Measurements from ENCODE around the gene ATL1.

ATL1 gene

DNA sequence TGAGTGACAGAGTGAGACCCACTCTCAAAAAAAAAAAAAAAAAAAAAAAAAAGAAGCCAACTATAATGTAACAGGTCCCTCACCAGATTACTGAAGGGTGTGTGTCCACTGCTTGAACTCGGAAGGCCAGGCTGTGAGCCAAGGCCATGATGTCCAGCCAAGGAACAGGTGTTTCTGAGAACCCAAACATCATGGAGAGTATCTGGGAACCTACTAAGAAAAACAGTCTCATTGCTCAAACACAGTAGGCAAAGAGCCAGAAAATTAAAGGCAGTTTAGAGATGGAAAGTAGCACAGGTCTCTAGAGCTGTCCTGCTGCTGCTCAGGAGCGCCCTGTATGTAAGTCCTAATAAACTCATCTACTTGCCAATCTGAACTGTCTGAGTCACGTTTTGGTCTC lies 15.0 kb upstream of the ATL1 start (continued):
- TF ChIP-seq, protein P1, sequence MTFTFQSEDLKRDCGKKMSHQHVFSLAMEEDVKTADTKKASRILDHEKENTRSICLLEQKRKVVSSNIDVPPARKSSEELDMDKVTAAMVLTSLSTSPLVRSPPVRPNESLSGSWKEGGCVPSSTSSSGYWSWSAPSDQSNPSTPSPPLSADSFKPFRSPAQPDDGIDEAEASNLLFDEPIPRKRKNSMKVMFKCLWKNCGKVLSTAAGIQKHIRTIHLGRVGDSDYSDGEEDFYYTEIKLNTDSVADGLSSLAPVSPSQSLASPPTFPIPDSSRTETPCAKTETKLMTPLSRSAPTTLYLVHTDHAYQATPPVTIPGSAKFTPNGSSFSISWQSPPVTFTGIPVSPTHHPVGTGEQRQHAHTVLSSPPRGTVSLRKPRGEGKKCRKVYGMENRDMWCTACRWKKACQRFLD (tag by site-specific recombination; IDR thresholded peaks at IDR 0.05), result no peak
- TF ChIP-seq REPIN1 (tag by site-specific recombination; IDR thresholded peaks at IDR 0.05; ENCODE audit: low read depth) (no peak), ZNF266 (tag by site-specific recombination; IDR thresholded peaks at IDR 0.05; ENCODE audit: low read depth) (no peak), ZSCAN23 (tag by site-specific recombination; IDR thresholded peaks at IDR 0.05) (no peak)

- TF ChIP-seq ZNF580 (tag by site-specific recombination; IDR thresholded peaks at IDR 0.05) (no peak), ZNF571 (tag by site-specific recombination; IDR thresholded peaks at IDR 0.05) (no peak), SETDB1 (IDR thresholded peaks at IDR 0.05; ENCODE audit: insufficient read length, low read length) (no peak), GLI4 (tag by site-specific recombination; IDR thresholded peaks at IDR 0.05) (no peak), ZNF660 (tag by site-specific recombination; IDR thresholded peaks at IDR 0.05) (peak; percentile 61; the same call in 1 of the 2 replicates), ZNF530 (tag by site-specific recombination; IDR thresholded peaks at IDR 0.05; ENCODE audit: low read depth) (no peak), ZBTB48 (tag by site-specific recombination; IDR thresholded peaks at IDR 0.05) (no peak)
- TF ChIP-seq, protein P2, sequence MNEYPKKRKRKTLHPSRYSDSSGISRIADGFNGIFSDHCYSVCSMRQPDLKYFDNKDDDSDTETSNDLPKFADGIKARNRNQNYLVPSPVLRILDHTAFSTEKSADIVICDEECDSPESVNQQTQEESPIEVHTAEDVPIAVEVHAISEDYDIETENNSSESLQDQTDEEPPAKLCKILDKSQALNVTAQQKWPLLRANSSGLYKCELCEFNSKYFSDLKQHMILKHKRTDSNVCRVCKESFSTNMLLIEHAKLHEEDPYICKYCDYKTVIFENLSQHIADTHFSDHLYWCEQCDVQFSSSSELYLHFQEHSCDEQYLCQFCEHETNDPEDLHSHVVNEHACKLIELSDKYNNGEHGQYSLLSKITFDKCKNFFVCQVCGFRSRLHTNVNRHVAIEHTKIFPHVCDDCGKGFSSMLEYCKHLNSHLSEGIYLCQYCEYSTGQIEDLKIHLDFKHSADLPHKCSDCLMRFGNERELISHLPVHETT (tag by site-specific recombination; IDR thresholded peaks at IDR 0.05), result no peak
- Histone ChIP-seq H3K4me1 (ENCODE audit: control insufficient read depth, insufficient read depth, low read length) (no peaks in the 10 kb centered on the region), H3K36me3 (ENCODE audit: control insufficient read depth in 2 of 2, insufficient read depth in 1 of 2, low read length in 2 of 2) (no peaks in the 10 kb centered on the region), H3K27ac (ENCODE audit: extremely low read depth, low read depth, low read length) (no peak overlapping the region), H3K4me3 (ENCODE audit: low read depth, low read length) (no peak overlapping the region), H3K9me3 (ENCODE audit: control insufficient read depth, insufficient read depth, low read depth, low read length) (no peaks in the 10 kb centered on the region)
- POLR2A ChIA-PET, result interaction anchor here (0.6 kb wide), 1 partner anchor 19 kb away, joined by 5 read pairs; no protein-coding TSS in a partner anchor
- CTCF ChIA-PET, result interaction anchor here (0.6 to 1.6 kb wide), 3 partner anchors 9 to 383 kb away, joined by 3 to 4 read pairs (median 3); no protein-coding TSS in a partner anchor
Measured at GRCh38 chr14:50545618-50546017, 14.3 kb upstream of the ATL1 start.

DNA sequence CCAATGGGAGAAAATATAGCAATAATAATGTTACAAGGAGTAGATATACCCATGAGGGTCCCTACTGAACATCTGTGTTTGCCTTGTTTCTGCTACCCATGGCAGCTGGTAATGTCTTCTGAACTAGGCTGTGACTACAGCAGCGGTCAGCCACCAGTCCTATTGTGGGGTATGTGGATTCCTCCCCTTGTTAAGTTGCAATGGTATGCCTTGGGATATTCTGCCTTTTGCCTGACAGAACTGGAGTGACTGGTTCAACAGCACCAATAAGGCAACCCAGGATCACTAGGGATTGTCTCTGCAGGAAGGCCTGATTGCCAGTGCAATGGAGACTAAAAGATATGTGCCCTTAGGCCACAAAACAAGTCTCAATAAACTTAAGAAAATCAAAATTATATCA lies 9.7 kb upstream of the ATL1 start:
- Histone ChIP-seq H3K27ac (ENCODE audit: extremely low read depth, low read depth, low read length) (no peak overlapping the region), H3K36me3 (ENCODE audit: control insufficient read depth in 2 of 2, insufficient read depth in 1 of 2, low read length in 2 of 2) (no peaks in the 10 kb centered on the region), H3K9me3 (ENCODE audit: control insufficient read depth, insufficient read depth, low read depth, low read length) (no peaks in the 10 kb centered on the region), H3K4me3 (ENCODE audit: low read depth, low read length) (no peak overlapping the region), H3K4me1 (ENCODE audit: control insufficient read depth, insufficient read depth, low read length) (no peaks in the 10 kb centered on the region)
- CTCF ChIA-PET, result interaction anchor here (3.0 kb wide), 1 partner anchor 228 kb away, joined by 8 read pairs; no protein-coding TSS in a partner anchor
- POLR2A ChIA-PET, result no interaction called here
- TF ChIP-seq ZNF677 (tag by site-specific recombination; IDR thresholded peaks at IDR 0.05) (no peak), ZNF548 (tag by site-specific recombination; IDR thresholded peaks at IDR 0.05) (no peak), ZNF19 (tag by site-specific recombination; IDR thresholded peaks at IDR 0.05; ENCODE audit: low read depth) (no peak), ZNF16 (tag by site-specific recombination; IDR thresholded peaks at IDR 0.05; ENCODE audit: low read depth) (no peak), SP2 (tag by site-specific recombination; IDR thresholded peaks at IDR 0.05) (no peak), BCL11A (tag by site-specific recombination; IDR thresholded peaks at IDR 0.05; ENCODE audit: low read depth) (no peak), ZNF624 (tag by site-specific recombination; IDR thresholded peaks at IDR 0.05) (no peak)
- TF ChIP-seq, protein P3, sequence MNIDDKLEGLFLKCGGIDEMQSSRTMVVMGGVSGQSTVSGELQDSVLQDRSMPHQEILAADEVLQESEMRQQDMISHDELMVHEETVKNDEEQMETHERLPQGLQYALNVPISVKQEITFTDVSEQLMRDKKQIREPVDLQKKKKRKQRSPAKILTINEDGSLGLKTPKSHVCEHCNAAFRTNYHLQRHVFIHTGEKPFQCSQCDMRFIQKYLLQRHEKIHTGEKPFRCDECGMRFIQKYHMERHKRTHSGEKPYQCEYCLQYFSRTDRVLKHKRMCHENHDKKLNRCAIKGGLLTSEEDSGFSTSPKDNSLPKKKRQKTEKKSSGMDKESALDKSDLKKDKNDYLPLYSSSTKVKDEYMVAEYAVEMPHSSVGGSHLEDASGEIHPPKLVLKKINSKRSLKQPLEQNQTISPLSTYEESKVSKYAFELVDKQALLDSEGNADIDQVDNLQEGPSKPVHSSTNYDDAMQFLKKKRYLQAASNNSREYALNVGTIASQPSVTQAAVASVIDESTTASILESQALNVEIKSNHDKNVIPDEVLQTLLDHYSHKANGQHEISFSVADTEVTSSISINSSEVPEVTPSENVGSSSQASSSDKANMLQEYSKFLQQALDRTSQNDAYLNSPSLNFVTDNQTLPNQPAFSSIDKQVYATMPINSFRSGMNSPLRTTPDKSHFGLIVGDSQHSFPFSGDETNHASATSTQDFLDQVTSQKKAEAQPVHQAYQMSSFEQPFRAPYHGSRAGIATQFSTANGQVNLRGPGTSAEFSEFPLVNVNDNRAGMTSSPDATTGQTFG (tag by site-specific recombination; IDR thresholded peaks at IDR 0.05; ENCODE audit: borderline replicate concordance), result no peak
- TF ChIP-seq, protein P4, sequence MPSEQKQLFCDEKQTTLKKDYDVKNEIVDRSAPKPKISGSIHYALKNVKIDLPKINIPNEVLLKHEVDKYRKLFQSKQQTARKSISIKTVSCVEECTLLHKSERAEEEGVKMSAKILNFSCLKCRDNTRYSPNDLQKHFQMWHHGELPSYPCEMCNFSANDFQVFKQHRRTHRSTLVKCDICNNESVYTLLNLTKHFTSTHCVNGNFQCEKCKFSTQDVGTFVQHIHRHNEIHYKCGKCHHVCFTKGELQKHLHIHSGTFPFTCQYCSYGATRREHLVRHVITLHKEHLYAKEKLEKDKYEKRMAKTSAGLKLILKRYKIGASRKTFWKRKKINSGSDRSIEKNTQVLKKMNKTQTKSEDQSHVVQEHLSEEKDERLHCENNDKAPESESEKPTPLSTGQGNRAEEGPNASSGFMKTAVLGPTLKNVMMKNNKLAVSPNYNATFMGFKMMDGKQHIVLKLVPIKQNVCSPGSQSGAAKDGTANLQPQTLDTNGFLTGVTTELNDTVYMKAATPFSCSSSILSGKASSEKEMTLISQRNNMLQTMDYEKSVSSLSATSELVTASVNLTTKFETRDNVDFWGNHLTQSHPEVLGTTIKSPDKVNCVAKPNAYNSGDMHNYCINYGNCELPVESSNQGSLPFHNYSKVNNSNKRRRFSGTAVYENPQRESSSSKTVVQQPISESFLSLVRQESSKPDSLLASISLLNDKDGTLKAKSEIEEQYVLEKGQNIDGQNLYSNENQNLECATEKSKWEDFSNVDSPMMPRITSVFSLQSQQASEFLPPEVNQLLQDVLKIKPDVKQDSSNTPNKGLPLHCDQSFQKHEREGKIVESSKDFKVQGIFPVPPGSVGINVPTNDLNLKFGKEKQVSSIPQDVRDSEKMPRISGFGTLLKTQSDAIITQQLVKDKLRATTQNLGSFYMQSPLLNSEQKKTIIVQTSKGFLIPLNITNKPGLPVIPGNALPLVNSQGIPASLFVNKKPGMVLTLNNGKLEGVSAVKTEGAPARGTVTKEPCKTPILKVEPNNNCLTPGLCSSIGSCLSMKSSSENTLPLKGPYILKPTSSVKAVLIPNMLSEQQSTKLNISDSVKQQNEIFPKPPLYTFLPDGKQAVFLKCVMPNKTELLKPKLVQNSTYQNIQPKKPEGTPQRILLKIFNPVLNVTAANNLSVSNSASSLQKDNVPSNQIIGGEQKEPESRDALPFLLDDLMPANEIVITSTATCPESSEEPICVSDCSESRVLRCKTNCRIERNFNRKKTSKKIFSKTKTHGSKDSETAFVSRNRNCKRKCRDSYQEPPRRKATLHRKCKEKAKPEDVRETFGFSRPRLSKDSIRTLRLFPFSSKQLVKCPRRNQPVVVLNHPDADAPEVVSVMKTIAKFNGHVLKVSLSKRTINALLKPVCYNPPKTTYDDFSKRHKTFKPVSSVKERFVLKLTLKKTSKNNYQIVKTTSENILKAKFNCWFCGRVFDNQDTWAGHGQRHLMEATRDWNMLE (tag by site-specific recombination; conservative IDR thresholded peaks at IDR 0.05; ENCODE audit: low read depth), result no peak
- TF ChIP-seq, protein P5, sequence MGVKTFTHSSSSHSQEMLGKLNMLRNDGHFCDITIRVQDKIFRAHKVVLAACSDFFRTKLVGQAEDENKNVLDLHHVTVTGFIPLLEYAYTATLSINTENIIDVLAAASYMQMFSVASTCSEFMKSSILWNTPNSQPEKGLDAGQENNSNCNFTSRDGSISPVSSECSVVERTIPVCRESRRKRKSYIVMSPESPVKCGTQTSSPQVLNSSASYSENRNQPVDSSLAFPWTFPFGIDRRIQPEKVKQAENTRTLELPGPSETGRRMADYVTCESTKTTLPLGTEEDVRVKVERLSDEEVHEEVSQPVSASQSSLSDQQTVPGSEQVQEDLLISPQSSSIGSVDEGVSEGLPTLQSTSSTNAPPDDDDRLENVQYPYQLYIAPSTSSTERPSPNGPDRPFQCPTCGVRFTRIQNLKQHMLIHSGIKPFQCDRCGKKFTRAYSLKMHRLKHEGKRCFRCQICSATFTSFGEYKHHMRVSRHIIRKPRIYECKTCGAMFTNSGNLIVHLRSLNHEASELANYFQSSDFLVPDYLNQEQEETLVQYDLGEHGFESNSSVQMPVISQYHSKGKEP (tag by site-specific recombination; IDR thresholded peaks at IDR 0.05), result no peak

Measured in HEK293 (cell line).